Immature natural killer cell (primary cell): ENCODE results near the gene CHI3L2. TPM values are rescaled to one million over a fixed set of nuclear protein-coding genes. Genes with fewer than 3 reads are reported as not detected.

Experiments
- DNase-seq, 3 donors: peaks; one replicate each; pipeline ENCODE4 v3.0.0; 2022; ENCODE audit warnings: mixed read lengths in 1 of 3
- H3K27ac Mint-ChIP-seq, 6 donors: one replicate each; pipeline ENCODE4 v1.8.0; 2020; ENCODE audit warnings: mixed read lengths in 6 of 6, mild to moderate bottlenecking in 5 of 6, inconsistent platforms in 4 of 6, moderate library complexity in 3 of 6
- H3K27me3 Mint-ChIP-seq, 3 donors: one replicate each; pipeline ENCODE4 v1.8.0; 2020 to 2021; ENCODE audit warnings: low read depth in 3 of 3, mild to moderate bottlenecking in 3 of 3, mixed read lengths in 3 of 3, moderate library complexity in 3 of 3, inconsistent platforms in 1 of 3
- H3K36me3 Mint-ChIP-seq, 3 donors: one replicate each; pipeline ENCODE4 v1.8.0; 2020; ENCODE audit warnings: mixed read lengths in 3 of 3, inconsistent platforms in 2 of 3, mild to moderate bottlenecking in 2 of 3
- H3K4me1 Mint-ChIP-seq, 2 donors: one replicate each; pipeline ENCODE4 v1.8.0; 2020; ENCODE audit warnings: inconsistent platforms in 2 of 2, mild to moderate bottlenecking in 2 of 2, mixed read lengths in 2 of 2, moderate library complexity in 1 of 2
- H3K4me3 Mint-ChIP-seq, 5 donors: one replicate each; pipeline ENCODE4 v1.8.0; 2020; ENCODE audit warnings: mild to moderate bottlenecking in 5 of 5, mixed read lengths in 5 of 5, inconsistent platforms in 3 of 5, moderate library complexity in 3 of 5
- H3K9me3 Mint-ChIP-seq, 6 donors: one replicate each; pipeline ENCODE4 v1.8.0; 2020; ENCODE audit warnings: mild to moderate bottlenecking in 6 of 6, mixed read lengths in 6 of 6, inconsistent platforms in 4 of 6, moderate library complexity in 3 of 6
- polyA plus RNA-seq, 3 donors: library from polyadenylated mRNA; unstranded; fragments of 300-500 nt; fragmentation: Illumina TruSeq; gene quantifications; one replicate each; pipeline ENCODE4 v1.2.3, GENCODE V29; 2021

CHI3L2 gene, protein sequence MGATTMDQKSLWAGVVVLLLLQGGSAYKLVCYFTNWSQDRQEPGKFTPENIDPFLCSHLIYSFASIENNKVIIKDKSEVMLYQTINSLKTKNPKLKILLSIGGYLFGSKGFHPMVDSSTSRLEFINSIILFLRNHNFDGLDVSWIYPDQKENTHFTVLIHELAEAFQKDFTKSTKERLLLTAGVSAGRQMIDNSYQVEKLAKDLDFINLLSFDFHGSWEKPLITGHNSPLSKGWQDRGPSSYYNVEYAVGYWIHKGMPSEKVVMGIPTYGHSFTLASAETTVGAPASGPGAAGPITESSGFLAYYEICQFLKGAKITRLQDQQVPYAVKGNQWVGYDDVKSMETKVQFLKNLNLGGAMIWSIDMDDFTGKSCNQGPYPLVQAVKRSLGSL
- 10 to 100 TPM; 36.2 to 57.1 (median 42.8) TPM for polyA plus RNA-seq

DNA sequence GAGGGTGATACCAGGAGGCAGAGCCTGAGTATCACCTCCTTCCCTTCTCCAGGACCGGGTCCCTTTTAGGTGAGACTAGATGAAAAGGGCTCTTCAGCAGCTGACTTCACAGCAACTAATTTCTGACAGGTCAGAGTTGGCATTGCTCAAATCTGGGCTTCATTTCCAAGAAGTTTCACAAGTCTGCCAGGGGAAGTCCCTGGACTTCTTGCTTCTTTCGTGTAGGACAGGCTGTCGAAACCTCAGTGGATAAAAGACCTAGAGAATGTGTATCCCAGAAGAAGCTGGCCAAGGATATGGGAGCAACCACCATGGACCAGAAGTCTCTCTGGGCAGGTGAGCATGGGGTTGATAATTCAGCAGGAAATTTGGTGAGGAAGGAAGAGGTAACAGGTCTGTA is at the start of gene CHI3L2:
Gene CHI3L2 (plus strand): TSS at position 280 of the 400 bp plus-strand sequence. CDS start 17 bp downstream, at position 297.
- peaks cover 0 to 9% (median 0%) of the 10 kb centered on the region in 3 donors for H3K27me3 Mint-ChIP-seq
- peaks cover 90 to 97% of the 10 kb centered on the region in 2 donors for H3K4me1 Mint-ChIP-seq
- peaks cover 0 to 5% (median 0%) of the 10 kb centered on the region in 6 donors for H3K9me3 Mint-ChIP-seq
- H3K27ac Mint-ChIP-seq, result peak within 1 kb of the TSS; percentile 82 to 94 (median 91)
- DNase-seq, result no peak
- peak within 1 kb of the TSS; percentile 50 to 82 (median 61) for H3K4me3 Mint-ChIP-seq
- peaks cover 3 to 10% (median 6%) of the 10 kb centered on the region in 3 donors for H3K36me3 Mint-ChIP-seq

DNA sequence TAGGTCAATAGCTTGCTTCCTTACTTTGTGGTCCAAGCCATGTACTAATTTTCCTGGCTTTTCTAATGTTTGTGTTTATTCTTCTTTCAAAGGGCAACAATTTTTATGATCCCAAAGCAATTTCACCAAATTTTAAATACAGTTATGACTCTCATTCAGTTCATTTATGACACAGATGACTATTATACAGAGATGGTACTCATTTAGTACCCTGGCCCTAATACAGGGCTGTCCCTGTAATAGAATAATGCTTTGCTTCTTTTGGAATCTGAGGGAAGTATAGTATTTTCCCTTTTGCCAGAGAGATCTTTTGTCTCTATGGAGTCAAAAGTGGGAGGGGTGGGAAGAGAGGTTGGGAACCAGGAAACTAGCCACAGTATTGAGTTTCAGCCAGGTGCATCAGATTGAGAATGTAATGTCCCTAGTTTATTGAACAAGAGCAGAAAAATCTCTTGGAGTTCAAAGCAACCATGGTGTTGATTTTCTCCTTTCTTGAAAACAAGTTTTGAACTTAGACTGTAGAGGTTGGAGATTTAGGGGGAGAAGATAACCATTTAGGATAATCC is 47.5 kb upstream of the CHI3L2 start:
- no peak overlapping the region for H3K4me3 Mint-ChIP-seq
- H3K27me3 Mint-ChIP-seq, result no peaks in the 10 kb centered on the region
- peaks cover 26 to 81% of the 10 kb centered on the region in 2 donors for H3K4me1 Mint-ChIP-seq
- peaks cover 9 to 25% (median 20%) of the 10 kb centered on the region in 3 donors for H3K36me3 Mint-ChIP-seq
- peak overlapping the region; percentile 28 to 86 (median 72) for H3K27ac Mint-ChIP-seq
- no peak for DNase-seq
- no peaks in the 10 kb centered on the region for H3K9me3 Mint-ChIP-seq

DNA sequence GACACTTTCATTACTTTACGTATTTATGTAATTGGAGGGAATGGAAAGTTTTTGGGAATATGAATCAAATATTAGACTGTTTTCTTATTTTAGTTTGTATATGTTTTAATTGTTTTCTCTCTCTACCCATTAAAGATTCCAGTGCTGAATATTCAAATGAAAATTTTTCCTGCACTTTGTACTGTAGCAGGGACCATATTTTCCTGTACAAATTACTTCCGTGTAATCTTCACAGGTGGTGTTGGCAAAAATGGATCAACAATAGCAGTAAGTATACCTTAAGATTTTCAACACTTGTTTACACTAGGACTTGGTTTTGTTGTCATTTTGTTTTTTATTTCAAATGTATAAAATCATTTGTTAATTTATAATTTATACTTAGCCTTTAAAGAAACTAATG is 45.5 kb upstream of the CHI3L2 start:
- Mint-ChIP-seq H3K4me3 (no peak overlapping the region), H3K27ac (peak overlapping the region; percentile 25 to 86 (median 70)), H3K9me3 (no peaks in the 10 kb centered on the region), H3K36me3 (peaks cover under 1 to 24% (median 22%) of the 10 kb centered on the region in 3 donors), H3K4me1 (peaks cover 41 to 89% of the 10 kb centered on the region in 2 donors), H3K27me3 (no peaks in the 10 kb centered on the region)
- DNase-seq, result no peak

DNA sequence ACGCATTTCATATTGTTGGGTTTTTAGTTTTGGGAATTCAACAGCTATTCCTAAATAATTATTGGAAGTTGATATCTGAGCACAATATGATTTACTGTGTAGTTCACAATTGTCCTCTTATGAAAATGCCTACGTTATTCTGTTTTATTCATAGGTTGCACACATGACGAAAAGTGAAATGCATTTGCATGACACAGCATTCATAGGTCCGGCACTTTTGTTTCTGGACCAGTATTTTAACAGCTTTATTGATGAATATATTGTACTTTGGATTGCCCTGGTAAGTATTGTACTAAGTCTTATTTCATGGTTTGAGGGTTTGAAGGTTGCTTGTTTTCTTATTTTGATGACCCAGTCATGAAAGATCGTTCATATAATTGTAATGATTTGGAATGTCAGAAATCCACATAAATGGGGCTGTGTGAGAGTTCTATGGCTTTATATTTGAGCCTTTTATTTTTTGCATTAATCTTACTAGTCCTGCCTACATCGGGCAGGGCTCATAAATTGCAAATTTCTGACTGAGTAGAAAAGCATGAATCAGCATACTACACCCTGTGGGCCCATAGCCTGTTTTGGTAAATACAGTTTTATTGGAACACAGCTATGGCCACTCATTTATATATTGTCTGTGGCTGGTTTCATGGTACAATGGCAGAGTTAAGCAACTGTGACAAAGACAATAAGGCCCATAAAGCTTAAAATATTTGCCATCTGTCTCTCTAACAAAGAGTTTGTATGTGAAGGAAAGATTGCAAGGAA is 44.0 kb upstream of the CHI3L2 start:
- H3K27me3 Mint-ChIP-seq, result no peaks in the 10 kb centered on the region
- no peak overlapping the region for H3K4me3 Mint-ChIP-seq
- peak overlapping the region; percentile 56 to 85 (median 70) for H3K27ac Mint-ChIP-seq
- H3K9me3 Mint-ChIP-seq, result no peaks in the 10 kb centered on the region
- H3K4me1 Mint-ChIP-seq, result peaks cover 53 to 92% of the 10 kb centered on the region in 2 donors
- peaks cover 7 to 32% (median 30%) of the 10 kb centered on the region in 3 donors for H3K36me3 Mint-ChIP-seq
- DNase-seq, result no peak

DNA sequence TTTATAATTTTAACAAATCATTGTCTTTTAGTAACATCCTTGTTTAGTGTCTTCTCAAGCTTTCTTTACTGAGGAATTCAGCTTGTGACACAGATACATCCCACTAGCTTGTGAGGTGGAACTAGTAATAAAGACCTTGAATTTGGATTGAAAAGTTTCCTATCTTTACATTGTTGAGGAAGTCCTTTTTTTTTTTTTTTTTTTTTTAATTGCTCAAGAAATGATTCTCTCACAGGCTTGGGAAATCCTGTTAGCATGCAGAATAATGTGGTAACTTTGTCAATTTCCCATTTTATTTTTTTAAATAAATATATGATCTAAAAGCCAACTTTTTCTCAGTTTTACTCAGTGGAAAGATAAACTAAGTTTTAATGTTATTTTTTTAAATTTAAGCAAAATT is 42.9 kb upstream of the CHI3L2 start:
- H3K27ac Mint-ChIP-seq, result peak overlapping the region in 5 of 6 donors; percentile 63 to 85 (median 71)
- DNase-seq, result no peak
- no peaks in the 10 kb centered on the region for H3K27me3 Mint-ChIP-seq
- H3K9me3 Mint-ChIP-seq, result no peaks in the 10 kb centered on the region
- H3K4me1 Mint-ChIP-seq, result peaks cover 61 to 96% of the 10 kb centered on the region in 2 donors
- peaks cover 17 to 43% (median 40%) of the 10 kb centered on the region in 3 donors for H3K36me3 Mint-ChIP-seq
- H3K4me3 Mint-ChIP-seq, result no peak overlapping the region

DNA sequence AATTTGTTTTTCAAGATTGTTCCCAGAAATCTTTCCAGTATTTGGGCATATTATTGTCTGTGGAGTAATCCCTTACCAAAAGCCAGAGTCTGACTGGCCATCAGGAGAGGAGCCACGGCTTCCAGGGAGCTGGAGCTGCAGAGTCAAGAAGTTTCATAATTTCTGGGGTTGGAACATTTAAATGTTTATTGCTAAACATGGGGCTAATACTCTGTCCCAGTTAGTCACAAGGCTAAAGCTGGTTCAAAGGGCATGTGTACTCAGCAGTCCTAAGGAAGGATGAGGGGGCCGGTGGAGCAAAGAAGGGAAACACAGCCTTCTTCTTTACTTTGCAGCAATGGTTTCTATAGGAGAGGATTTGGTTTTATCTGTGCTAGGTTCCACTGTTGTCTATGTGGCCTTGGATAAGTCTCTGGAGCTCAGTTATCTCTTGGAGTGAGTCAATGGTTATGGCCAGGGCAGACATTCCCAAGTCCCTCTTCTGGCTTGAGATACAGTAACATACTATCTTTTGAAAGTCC is 36.5 kb upstream of the CHI3L2 start:
- Mint-ChIP-seq H3K36me3 (peaks cover 37 to 83% (median 70%) of the 10 kb centered on the region in 3 donors), H3K9me3 (no peaks in the 10 kb centered on the region), H3K27me3 (no peaks in the 10 kb centered on the region), H3K27ac (peak overlapping the region; percentile 95 to 99 (median 98)), H3K4me3 (peak overlapping the region; percentile 4 to 64 (median 56)), H3K4me1 (peaks cover 95 to 100% of the 10 kb centered on the region in 2 donors)
- no peak for DNase-seq

DNA sequence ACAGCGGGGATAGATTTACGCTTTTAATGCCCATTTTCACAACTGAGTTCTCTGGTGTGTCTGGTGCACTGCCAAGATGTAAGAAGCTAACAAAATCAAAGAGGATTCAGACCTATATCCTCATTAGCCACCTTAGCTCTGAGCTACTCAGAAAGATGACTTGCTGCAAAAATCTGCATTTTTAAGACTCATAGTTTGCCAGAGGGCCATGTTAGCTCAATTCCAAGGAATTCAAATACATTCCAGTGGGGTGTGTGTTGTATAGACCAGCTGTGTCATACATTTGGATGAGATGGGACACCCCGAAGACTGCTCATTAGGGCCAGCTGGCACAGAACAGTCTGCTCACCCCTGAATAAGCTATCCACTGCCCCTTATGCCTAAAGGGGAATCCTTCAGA is 36.0 kb upstream of the CHI3L2 start:
- DNase-seq, result no peak
- Mint-ChIP-seq H3K9me3 (no peaks in the 10 kb centered on the region), H3K4me3 (peak overlapping the region in 3 of 5 donors; percentile 12 to 97 (median 58)), H3K36me3 (peaks cover 42 to 83% (median 75%) of the 10 kb centered on the region in 3 donors), H3K27ac (peak overlapping the region; percentile 95 to 99 (median 98)), H3K4me1 (peaks cover 97 to 100% of the 10 kb centered on the region in 2 donors), H3K27me3 (peaks cover 0 to 1% (median 0%) of the 10 kb centered on the region in 3 donors)

DNA sequence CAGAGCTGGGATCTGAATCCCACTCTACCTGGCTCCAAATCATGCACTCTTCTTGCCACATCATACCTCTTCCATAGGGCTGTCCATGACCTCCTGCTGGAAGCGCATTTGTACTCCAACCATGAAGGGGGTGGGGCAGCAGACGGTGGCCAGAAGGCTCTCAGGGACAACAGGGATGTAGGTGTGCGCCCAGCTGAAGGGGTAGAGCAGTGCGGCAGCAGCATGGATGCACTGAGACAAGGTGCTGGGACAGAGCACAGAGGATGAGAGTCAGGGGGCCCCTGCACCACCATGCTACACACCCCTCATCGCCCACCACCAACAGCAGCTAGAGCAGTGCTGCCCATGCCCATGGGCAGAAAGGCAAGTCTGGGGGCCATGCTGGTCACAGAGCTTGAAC is 35.4 kb upstream of the CHI3L2 start:
- H3K4me1 Mint-ChIP-seq, result peaks cover 97 to 100% of the 10 kb centered on the region in 2 donors
- no peak for DNase-seq
- peak overlapping the region; percentile 95 to 99 (median 98) for H3K27ac Mint-ChIP-seq
- H3K27me3 Mint-ChIP-seq, result peaks cover 0 to 3% (median 0%) of the 10 kb centered on the region in 3 donors
- H3K36me3 Mint-ChIP-seq, result peaks cover 47 to 88% (median 77%) of the 10 kb centered on the region in 3 donors
- peak overlapping the region; percentile 96 to 100 (median 99) for H3K4me3 Mint-ChIP-seq
- no peaks in the 10 kb centered on the region for H3K9me3 Mint-ChIP-seq

DNA sequence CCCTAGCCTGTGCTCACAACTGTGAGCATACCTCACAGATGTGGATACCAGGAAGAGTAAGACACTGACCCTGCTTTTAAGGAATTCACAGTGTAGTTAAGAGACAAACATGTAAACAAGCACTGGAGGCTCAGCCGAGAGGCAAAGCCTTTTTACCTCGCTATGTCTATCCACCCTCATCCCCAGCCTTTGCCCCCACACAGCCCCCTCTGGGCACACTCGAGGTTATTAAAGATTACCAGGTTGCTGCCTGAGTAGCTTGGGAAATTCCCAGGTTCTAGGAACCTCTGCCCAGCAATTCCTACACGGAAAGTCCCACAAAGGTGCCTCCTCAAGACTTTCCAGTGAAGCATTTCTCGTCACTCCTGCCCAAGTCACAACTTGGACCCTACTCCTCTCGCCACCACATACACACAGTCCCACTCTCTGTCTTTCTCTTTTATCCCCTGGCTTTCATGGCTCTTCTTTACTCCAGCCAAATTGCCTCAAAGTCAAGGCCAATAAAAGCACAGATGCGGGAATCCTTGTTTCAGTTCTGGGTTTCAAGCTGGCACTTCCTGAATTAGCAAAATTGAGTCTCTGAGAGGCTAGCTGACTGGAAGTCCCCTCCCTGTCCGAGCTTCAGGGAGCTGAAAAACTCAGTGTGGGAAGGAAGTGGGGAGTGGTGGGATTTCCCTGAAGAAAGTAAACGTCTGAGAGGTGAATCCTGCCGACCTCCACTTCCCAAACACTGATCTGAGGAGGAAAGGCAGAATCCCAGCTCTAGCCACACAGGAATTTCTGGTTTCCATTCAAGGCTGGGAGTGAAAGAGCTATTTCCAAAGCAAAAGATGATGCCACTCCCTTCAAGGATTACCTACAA is 34.6 kb upstream of the CHI3L2 start:
- H3K4me1 Mint-ChIP-seq, result peaks cover 100% of the 10 kb centered on the region in 2 donors
- H3K27ac Mint-ChIP-seq, result peak overlapping the region; percentile 95 to 99 (median 98)
- H3K36me3 Mint-ChIP-seq, result peaks cover 50 to 94% (median 83%) of the 10 kb centered on the region in 3 donors
- peak in 1 of 3 donors; percentile 31 for DNase-seq
- peaks cover 0 to 3% (median 0%) of the 10 kb centered on the region in 3 donors for H3K27me3 Mint-ChIP-seq
- H3K9me3 Mint-ChIP-seq, result no peaks in the 10 kb centered on the region
- peak overlapping the region; percentile 96 to 100 (median 99) for H3K4me3 Mint-ChIP-seq

DNA sequence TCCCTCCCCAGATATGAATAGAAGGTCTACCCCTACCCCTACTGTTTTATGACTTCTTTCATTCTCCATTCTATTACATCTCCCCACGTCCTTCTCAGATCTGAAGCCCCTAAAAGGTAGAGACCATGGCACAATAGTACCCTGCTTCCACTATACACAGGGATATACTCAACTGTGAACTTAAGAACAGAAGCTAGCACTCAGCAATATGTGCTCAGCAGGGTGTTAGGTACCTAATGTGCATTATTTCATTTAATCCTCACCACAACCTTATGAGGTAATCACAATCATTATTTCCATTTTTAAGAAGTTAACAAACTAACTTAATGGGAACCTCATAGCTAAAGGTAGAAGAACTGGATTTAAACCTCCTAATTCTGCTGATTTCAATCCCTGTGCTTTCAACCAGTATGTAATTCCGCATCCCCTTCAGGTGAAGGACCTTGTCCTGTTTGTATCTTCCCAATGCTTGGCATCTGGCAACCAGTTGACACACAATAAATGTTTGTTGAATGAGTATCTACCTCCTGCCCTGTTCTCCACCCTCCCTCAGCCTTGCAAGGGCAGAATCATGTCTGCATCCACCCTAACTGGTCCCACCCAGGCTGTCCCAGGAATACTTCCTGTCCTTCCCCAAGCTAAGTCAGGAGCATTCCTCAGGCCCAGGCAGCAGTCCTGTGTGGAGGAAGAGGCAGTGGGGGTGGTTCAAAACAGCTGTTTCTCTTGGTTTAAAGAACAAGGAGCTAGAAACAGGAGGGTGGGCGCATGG is 33.6 kb upstream of the CHI3L2 start:
- H3K9me3 Mint-ChIP-seq, result no peaks in the 10 kb centered on the region
- no peak for DNase-seq
- H3K4me3 Mint-ChIP-seq, result peak overlapping the region; percentile 96 to 100 (median 99)
- peaks cover 55 to 94% (median 83%) of the 10 kb centered on the region in 3 donors for H3K36me3 Mint-ChIP-seq
- H3K4me1 Mint-ChIP-seq, result peaks cover 91 to 97% of the 10 kb centered on the region in 2 donors
- peak overlapping the region; percentile 95 to 99 (median 98) for H3K27ac Mint-ChIP-seq
- H3K27me3 Mint-ChIP-seq, result peaks cover 0 to 3% (median 0%) of the 10 kb centered on the region in 3 donors

DNA sequence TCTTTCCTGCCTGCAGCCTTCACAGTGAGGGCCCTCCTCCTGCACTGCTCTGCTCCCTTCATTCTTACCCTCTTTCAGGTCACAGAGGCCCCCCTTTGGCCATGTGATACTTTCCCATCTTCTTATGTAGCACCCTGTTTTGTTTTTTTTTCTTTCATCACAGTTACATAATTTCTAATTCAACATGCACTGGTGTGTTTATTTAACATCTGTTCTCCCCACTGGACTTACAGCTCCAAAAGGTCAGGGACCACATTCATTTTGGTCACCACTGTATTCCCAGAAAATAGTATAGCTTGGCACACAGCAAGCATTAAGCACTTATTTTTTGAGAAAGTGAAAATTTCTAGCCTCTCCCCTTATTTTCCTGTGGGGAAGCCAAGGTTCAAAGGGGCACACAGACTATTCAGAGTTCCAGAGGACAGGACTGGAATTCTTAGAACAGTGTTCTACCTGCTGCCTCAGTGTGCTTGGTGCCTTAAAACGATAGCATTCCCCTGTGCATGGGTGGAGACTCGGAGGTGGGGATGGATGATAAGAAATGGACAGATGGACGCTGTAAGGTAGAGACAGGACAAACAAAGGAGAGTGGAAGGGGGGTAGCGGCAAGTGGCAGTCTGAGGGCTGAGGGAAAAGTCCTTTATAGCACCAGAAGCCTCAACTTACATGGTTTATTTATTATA is 32.4 kb upstream of the CHI3L2 start:
- Mint-ChIP-seq H3K27me3 (peaks cover 0 to 10% (median 0%) of the 10 kb centered on the region in 3 donors), H3K9me3 (no peaks in the 10 kb centered on the region), H3K36me3 (peaks cover 50 to 88% (median 82%) of the 10 kb centered on the region in 3 donors), H3K4me3 (peak overlapping the region; percentile 96 to 100 (median 99)), H3K27ac (peak overlapping the region; percentile 95 to 99 (median 98)), H3K4me1 (peaks cover 82 to 88% of the 10 kb centered on the region in 2 donors)
- DNase-seq, result no peak
